A673 (cell line): ENCODE data around the gene KCNH5.

ENCODE experiments used
- CTCF ChIP-seq: fragments of 300-800, 200-600 bp; sonication (generic); conservative IDR thresholded peaks from 2 replicates; pipeline ENCODE4 v1.5.1; 2017; ENCODE audit warnings: low read depth, mild to moderate bottlenecking, antibody characterized with exemption, low read length, moderate library complexity, mixed read lengths
- EZH2 ChIP-seq: fragments of 200-600 bp; sonication (generic); IDR thresholded peaks from 2 replicates; pipeline ENCODE4 v1.6.1; 2017; ENCODE audit warnings: borderline replicate concordance, low read depth, mild to moderate bottlenecking, mixed read lengths, antibody characterized with exemption, low read length; ENCODE audit not compliant: poor library complexity, severe bottlenecking

GRCh38 chr14:62697461-62697860 lies 347.8 kb downstream of the KCNH5 start:
- TF ChIP-seq CTCF (no peak), EZH2 (no peak)
